CD4-positive, alpha-beta T cell treated with Interleukin-6 at 100 ng/mL for 8 hours (primary cell): ENCODE measurements around the gene FNDC1.
"Not testable (repeated sequence)": the region's sequence is repeated elsewhere in the genome, so short reads cannot be mapped to it uniquely, and the experiment has no call there.

Experiments used
- DNase-seq: peaks from one replicate; pipeline ENCODE4 v3.0.0-alpha.2; 2020; ENCODE audit warnings: mixed read lengths, low spot score

Gene FNDC1

GRCh38 chr6:159169193-159169555 lies at the start of gene FNDC1:
TSS of gene FNDC1 (plus strand) at chr6:159169400. CDS start at chr6:159169597, 197 bp downstream.
- no peak for DNase-seq

- DNase-seq, result no peak
These were observed 49.4 kb upstream of the FNDC1 start for GRCh38 chr6:159119791-159120190.

GRCh38 chr6:159121486-159121885 lies 47.7 kb upstream of the FNDC1 start:
- DNase-seq, result no peak

- DNase-seq, result no peak
These were observed 46.7 kb upstream of the FNDC1 start for GRCh38 chr6:159122453-159122852.

- DNase-seq, result not testable (repeated sequence)
These were observed 45.4 kb upstream of the FNDC1 start for GRCh38 chr6:159123831-159124230.

- DNase-seq, result no peak
These were observed 44.1 kb upstream of the FNDC1 start for GRCh38 chr6:159125014-159125609.

GRCh38 chr6:159125951-159126352 lies 43.2 kb upstream of the FNDC1 start:
- no peak for DNase-seq

GRCh38 chr6:159126590-159126989 lies 42.6 kb upstream of the FNDC1 start:
- no peak for DNase-seq

GRCh38 chr6:159127701-159128100 lies 41.5 kb upstream of the FNDC1 start:
- DNase-seq, result no peak

GRCh38 chr6:159128978-159129377 lies 40.2 kb upstream of the FNDC1 start:
- DNase-seq, result no peak

- DNase-seq, result no peak
These were observed 38.4 kb upstream of the FNDC1 start for GRCh38 chr6:159130846-159131245.

- no peak for DNase-seq
These were observed 37.5 kb upstream of the FNDC1 start for GRCh38 chr6:159131709-159132108.

GRCh38 chr6:159132664-159133063 lies 36.5 kb upstream of the FNDC1 start:
- no peak for DNase-seq

- peak; percentile 71 for DNase-seq
These were observed 34.4 kb upstream of the FNDC1 start for GRCh38 chr6:159134701-159135364.

- DNase-seq, result no peak
These were observed 31.5 kb upstream of the FNDC1 start for GRCh38 chr6:159137676-159138075.

GRCh38 chr6:159142531-159142930 lies 26.7 kb upstream of the FNDC1 start:
- DNase-seq, result no peak

- DNase-seq, result no peak
These were observed 20.6 kb upstream of the FNDC1 start for GRCh38 chr6:159148641-159149040.

- DNase-seq, result no peak
These were observed 19.6 kb upstream of the FNDC1 start for GRCh38 chr6:159149641-159150040.

- peak; percentile 34 for DNase-seq
These were observed 17.8 kb upstream of the FNDC1 start for GRCh38 chr6:159151266-159151855.

GRCh38 chr6:159152041-159152440 lies 17.2 kb upstream of the FNDC1 start:
- DNase-seq, result no peak

- DNase-seq, result no peak
These were observed 16.4 kb upstream of the FNDC1 start for GRCh38 chr6:159152782-159153181.

GRCh38 chr6:159155679-159156078 lies 13.5 kb upstream of the FNDC1 start:
- no peak for DNase-seq

- no peak for DNase-seq
These were observed 13.1 kb upstream of the FNDC1 start for GRCh38 chr6:159156089-159156488.

GRCh38 chr6:159157431-159157830 lies 11.8 kb upstream of the FNDC1 start:
- DNase-seq, result no peak
